VCaP (cell line): ENCODE measurements around the gene MYO3B.

ENCODE experiments used
- H3K27ac ChIP-seq: fragments of 450-650 bp; 2 replicates; pipeline ENCODE4 v1.5.1; 2017
- TF ChIP-seq, protein P1 (sequence below): fragments of 450-650 bp; conservative IDR thresholded peaks from 2 replicates; pipeline ENCODE4 v1.5.1; 2017; ENCODE audit warnings: mild to moderate bottlenecking, moderate library complexity

Gene MYO3B

GRCh38 chr2:170314744-170315447, 136.9 kb downstream of the MYO3B start:
- TF ChIP-seq, protein P1, sequence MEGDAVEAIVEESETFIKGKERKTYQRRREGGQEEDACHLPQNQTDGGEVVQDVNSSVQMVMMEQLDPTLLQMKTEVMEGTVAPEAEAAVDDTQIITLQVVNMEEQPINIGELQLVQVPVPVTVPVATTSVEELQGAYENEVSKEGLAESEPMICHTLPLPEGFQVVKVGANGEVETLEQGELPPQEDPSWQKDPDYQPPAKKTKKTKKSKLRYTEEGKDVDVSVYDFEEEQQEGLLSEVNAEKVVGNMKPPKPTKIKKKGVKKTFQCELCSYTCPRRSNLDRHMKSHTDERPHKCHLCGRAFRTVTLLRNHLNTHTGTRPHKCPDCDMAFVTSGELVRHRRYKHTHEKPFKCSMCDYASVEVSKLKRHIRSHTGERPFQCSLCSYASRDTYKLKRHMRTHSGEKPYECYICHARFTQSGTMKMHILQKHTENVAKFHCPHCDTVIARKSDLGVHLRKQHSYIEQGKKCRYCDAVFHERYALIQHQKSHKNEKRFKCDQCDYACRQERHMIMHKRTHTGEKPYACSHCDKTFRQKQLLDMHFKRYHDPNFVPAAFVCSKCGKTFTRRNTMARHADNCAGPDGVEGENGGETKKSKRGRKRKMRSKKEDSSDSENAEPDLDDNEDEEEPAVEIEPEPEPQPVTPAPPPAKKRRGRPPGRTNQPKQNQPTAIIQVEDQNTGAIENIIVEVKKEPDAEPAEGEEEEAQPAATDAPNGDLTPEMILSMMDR, result no peak

GRCh38 chr2:170320948-170321347, 143.0 kb downstream of the MYO3B start:
- H3K27ac ChIP-seq, result peak overlapping the region; percentile 23
- TF ChIP-seq, protein P1, result no peak

More at GRCh38 chr2:170314744-170315447, 136.9 kb downstream of the MYO3B start:
- peak overlapping the region; percentile 48; the same call in 1 of the 2 replicates for H3K27ac ChIP-seq

DNA sequence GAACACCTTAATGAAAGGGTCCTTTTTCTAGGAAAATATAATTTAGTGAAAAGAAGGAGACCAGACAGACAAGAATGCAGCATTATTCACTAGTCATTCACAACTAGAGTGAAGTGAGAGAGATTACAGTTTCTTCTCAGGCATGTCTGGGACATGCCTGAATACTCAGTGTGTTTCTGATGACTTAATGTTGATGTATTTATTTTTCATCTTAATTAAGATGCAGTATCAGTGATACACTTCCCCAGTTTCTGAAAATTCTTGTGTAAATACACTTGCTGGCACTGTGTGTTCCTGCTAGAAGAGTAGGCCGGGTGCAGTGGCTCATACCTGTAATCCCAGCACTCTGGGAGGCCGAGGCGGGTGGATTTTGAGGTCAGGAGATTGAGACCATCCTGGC, 143.6 kb downstream of the MYO3B start:
- TF ChIP-seq, protein P1, result no peak
- peak overlapping the region; percentile 23 for H3K27ac ChIP-seq

- peak overlapping the region; percentile 23; the same call in 1 of the 2 replicates for H3K27ac ChIP-seq
- TF ChIP-seq, protein P1, result no peak
These were observed 144.3 kb downstream of the MYO3B start for GRCh38 chr2:170322140-170322766.

GRCh38 chr2:170323743-170324142, 145.8 kb downstream of the MYO3B start:
- TF ChIP-seq, protein P1, result no peak
- H3K27ac ChIP-seq, result no peak overlapping the region

DNA sequence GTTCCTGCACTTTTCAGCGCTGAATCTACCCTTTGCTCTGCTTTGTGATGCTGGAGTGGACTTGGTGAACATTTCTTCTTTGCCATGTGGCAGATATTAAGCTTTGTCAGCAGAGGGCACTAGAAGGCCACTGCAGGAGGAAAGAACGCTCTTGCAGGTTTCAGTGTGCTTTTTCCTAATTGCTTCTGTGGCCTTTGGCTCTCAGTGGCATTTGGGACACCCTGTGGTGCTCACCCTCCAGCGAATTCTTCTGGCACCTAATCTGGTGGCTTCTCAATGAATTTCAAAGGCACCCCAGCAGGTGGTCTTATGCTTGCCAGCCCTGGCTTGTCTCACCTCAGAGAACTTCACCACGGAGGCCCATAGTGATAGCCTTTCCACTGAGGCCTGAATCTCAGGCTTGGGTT, 146.7 kb downstream of the MYO3B start:
- H3K27ac ChIP-seq, result no peak overlapping the region
- TF ChIP-seq, protein P1, result peak; percentile 95

DNA sequence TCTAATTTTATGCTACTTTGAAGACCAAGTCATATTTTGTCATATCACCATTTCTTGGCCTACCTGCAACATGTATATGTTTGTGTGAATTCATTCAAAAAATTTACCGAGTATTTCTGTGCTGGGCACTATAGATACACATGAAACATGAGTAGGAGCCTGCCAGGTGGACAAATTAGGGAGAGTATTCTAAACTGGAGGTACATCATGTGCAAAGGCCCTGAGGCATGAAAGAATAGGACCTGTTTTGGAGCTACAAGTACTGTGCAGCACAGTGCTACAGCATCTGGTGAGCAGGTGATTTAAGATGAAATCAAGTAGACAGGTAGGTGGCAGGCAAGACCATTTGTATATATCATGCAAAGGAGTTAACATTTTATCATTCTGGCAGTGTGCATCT, 152.9 kb downstream of the MYO3B start:
- TF ChIP-seq, protein P1, result no peak
- H3K27ac ChIP-seq, result no peak overlapping the region
